ENCODE data around the gene CCL19. TPM values are rescaled to one million over a fixed set of nuclear protein-coding genes. Genes with fewer than 3 reads are reported as not detected.

Gene CCL19
- total RNA-seq, 1 donor from 2014 or later: not detected

DNA sequence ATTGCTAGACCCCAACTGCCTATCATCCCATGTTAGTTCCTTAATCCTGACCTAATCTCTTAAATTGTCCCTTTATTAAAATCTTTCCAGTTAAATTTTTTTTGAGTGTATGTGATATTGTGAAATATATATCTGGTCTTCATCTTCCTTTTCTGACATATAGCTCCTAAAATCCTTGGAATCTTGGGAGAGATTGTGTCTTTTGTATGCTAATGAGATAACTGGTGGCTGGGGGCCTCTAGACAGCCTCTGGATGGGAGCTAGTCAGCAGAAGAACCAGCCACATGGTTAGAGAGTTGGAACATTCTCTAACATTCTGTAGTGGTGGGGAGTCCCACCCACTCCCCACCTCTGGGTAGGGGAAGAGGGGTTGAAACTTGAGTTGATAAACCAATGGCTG, 3.7 kb upstream of the CCL19 start:
- no peak for DNase-seq (ENCODE audit: low read depth in 2 of 2)

DNA sequence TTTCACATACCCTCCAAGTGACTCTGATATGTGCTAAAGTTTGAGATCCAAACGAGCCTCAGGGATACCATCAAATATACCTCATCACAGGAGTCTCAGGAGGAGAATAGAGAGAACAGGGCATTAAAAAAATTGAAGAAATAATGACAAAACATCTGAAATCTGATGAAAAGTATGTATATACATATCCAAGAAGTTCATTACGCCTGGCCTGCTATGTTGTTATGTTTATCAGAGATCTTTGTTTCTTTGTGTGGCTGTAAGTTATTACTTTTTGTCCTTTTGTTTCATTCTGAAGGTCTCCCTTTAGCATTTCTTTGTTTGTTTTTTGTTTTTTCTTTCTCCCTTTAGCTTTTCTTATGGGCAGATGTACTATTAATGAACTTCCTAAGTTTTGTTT, 2.5 kb upstream of the CCL19 start:
- DNase-seq (ENCODE audit: low read depth in 2 of 2): no peak

DNA sequence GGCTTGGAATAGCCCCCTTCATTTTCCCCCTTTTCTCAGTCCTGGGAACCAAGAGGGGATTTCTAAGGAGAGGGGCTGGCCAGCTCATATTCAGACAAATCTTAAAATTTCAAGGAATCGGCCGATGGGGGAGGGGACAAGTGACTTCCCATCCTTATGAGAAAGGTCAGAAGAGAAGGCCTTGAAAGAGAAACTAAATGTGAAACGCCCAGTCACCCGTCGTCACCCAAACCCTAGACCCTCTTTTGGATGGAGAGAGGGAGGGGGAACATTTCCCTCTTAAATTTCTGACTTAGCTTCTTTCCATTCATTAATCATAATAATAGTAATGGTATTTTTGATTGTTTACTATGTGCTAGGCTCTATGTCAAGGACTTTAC, 850 bp upstream of the CCL19 start:
- no peak for DNase-seq (ENCODE audit: low read depth in 2 of 2)

DNA sequence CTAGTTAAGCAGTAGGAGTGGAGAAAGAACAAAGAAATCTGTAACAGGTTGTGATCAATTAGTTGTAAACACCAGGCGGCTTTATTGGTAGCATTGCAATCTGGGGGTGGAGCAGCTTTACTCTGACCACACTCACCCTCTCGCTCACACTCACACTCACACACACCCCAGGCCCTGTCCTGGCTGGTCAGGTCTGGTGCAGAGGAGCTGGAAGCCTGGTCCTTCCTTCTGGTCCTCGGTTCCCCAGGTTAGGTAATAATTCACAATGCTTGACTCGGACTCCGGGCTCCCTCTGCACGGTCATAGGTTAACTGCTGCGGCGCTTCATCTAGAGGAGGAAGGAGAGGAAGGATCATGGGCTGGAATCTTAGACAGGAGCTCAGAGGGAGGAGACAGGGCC, 1.6 kb downstream of the CCL19 start:
- no peak for DNase-seq (ENCODE audit: low read depth in 2 of 2)

DNA sequence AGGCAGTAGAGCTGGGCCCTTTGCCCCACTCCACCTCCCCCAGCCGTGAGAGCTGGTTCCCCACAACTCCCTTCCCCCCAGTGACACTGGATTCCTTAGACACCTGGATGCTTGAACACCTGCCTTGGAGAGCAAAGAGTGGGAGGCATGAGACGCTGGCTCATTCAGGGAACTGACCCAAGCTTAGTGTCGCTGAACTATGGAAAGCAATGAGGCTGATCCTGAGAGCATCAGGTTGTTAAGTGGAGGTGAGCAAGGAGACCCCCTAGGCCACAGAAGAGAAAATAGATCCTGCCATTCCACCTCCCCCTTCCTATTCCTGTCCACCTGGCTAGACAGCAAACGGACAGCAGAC, 2.0 kb downstream of the CCL19 start:
- no peak for DNase-seq (ENCODE audit: low read depth in 2 of 2)

DNA sequence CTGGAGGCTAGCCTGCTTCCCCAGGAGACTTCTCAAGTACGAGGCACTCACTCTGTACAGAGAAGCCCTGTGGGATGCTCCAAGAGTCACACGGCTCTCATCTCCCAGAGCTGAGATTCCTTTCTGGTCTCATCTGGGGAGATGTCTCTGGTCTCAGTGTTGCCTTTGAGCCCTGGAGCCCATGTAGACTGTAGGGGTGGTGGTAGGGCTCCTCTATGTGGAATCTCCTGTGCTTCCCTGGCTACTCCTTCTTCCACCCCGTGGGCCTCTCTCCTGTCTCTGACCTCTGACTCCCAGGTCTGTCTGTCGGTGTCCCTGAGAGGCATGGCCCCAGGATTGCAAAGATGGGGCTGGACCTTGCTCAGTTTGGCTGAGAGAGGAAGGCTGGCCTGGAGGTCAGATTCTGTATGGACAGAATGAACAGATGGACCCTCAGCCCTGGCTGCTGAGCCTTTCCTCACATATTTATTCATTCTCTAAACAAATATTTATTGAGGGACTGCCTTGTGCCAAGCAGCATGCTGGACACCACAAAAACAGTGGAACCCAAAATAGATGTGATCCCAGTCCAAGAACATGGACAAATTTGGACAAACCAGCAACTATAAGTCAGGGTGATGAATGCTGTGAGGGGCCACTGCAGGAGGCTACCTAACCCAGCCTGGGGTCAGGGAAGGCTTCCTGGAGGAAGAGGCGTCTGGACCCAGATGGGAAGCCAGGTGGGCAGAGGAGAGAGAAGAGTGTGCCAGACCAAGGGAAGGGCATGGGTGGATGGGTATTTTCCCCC, 2.6 kb downstream of the CCL19 start:
- no peak for DNase-seq (ENCODE audit: low read depth in 2 of 2)

DNA sequence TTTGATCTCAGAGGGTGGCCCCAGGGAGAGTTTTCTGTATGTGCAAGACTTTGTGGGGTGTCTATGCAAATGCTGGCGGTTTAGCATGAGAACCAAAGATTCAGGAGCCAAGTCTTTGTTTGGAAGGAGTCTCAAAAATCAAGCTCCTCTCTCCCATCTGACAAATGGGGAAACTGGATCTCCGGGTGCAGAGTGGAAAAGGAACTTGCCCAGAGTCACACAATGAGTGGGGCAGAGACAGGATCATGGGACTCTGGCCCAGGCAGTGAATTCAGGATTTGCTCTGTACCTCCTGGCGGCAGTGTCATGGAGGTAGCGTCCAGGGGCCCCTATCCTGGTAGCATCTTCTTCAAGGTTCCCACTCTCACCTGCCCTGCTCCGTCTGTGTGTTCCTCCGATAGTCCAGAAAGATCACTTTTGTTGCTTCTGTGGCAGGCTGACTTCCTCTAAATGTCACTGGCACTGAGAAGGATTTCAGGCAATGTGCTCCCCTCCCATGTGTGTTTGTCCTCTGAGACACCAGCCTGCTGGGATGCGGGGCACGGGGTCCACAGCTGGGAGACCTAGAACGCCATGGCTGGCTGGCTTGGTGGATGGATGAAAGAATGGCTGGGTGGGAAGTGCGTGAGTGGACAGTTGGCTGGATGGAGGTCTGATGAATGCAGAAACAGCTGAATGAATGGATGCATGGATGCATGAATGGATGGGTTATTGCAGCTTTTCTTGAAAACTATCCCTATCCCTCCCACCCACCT, 3.6 kb downstream of the CCL19 start:
- no peak for DNase-seq (ENCODE audit: low read depth in 2 of 2)

DNA sequence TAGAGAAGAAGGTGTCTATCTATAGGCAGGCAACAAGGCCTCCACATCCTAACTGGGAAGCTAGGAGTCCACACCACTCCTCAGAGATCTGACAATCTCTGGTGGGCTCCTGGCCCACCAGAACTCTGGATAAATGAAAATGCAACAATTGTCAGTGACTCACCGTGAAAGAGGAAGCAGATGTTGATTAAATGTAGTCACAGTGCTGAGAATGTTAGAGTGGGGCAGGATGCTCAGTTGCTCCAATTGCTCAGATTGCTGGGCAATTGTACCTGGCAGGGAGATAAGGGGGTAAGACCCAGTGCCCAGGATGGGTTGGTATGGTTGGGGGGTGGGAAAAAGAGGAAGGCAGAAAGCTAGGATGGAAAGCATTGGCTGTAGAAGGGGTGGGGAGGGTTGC, 4.3 kb downstream of the CCL19 start:
- DNase-seq (ENCODE audit: low read depth in 2 of 2): no peak

DNA sequence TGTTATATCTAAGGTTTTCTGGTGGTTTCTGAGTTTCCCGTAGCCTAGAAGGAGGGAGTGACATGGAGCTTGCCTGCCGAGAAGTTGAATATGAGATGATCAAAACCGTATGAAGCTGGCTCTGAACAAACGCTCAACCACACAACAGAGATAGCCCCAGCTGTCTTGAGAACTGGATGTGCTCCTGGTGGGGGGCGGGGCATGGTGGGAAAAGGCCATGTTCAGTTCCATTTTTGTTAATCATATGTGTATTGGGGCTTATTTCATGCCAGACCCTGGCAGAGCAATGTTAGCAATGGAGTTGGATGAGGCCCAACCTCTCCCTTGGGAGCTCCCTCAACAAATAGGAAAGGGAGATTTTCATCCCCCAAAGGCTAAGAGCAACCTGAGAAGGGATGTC, 4.8 kb downstream of the CCL19 start:
- no peak for DNase-seq (ENCODE audit: low read depth in 2 of 2)

DNA sequence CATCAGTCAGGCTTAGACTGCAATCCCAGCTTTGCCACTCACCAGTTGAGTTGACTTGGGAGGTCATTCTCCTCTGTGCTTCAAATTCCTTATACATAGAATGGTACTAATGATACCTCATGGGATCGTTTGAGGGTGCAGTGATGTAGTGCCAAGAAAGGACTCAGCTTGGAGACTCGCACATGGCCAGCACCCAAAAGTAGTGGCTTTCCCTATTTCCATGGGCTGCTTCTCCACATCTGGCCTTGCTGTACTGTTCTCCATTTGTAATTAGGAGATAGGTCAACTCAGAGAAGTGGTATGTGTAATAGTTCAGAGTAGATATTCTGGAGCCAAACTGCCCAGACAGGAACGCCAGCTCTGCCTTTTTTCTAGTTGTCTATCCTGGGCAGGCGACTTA, 5.5 kb downstream of the CCL19 start:
- DNase-seq (ENCODE audit: low read depth in 2 of 2): no peak

DNA sequence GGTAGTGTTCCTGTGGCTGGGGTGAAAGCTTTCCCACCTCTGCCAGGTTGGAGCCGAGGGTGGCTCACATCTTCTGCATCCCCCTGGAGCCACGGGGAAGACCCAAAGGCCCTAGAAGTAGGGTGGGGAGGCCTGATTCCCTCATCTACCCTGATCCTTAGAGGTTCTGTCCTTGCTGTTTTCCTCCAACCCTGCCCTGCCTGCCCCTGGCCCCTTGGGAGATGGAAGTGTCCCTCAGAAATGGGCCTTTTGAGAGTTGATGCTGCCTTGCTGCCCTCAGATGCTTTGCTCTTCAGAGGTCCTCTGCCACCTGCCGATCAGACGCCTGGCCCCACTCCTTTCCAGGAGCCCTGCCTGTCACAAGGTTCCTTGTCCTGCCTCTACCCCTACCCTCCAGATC, 6.3 kb downstream of the CCL19 start:
- no peak for DNase-seq (ENCODE audit: low read depth in 2 of 2)

DNA sequence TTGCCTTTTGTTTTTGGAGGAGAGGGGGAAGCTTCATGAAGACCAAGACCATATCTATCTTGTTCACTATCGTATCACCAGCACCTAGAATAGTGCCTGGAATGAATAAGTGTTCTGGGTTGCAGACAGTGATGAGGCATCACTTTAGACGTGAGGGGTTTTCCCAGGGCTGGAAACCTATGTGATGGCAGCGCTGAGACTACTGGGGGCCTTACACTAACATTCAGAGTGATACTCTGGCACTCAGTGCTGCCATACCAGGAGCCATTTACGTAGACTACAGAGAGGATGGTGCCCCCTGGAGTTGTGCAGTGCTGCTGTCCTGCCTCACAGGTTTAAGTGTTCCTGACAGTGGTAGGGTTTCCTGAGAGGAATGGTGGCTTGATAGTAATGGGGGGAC, 6.9 kb downstream of the CCL19 start:
- no peak for DNase-seq (ENCODE audit: low read depth in 2 of 2)

DNA sequence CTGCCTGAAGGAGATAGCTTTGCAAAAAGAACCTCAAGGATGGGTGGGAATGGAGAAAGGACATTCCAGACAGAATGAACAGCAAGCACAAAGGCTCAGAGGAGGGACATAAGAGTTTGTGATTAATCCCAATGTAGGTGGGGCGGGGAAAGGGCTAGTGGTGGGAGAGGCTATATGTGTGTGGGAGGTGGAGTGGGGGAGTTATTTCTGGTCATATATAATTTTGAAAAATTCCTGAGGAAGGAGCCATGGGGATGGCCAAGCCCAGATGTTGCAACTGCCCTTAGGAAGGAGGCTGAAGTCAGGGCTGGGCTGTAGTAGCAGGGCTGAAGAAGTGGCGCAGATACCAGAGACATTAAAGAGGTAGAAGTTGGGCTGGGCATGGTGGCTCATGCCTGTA, 15.2 kb downstream of the CCL19 start:
- DNase-seq (ENCODE audit: low read depth in 2 of 2): no peak

DNA sequence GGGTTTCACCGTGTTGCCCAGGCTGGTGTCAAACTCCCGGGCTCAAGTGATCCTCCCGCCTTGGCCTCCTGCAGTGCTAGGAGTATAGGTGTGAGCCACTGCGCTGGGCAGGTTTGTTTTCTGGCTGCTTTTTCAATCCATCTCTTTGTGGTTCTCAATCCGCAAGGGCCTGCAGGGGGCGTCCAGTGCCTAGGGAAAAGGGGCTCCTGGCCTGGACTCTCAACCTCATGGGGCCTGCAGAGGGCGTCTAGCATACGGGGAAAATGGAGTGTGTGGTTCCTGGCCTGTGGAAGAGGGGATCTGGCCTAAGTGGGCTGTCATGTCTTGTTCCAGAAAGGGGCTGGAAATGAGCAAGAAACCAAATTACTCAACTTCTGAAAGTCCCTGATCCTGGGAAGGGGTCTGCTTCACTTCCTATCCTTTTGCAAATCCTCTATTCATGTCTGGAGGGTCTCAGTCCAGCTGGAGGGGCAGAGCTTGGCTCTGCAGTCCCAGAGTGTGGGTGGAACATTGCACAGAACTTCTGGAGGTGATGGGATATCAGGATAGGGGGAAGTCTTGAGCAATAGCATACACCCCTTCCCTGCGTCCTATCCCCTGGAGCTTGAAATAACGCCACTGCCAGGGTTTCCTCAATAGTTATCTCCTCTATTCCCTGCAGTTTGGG, 15.9 kb downstream of the CCL19 start:
- DNase-seq (ENCODE audit: low read depth in 2 of 2): peak; percentile 60 to 81

DNA sequence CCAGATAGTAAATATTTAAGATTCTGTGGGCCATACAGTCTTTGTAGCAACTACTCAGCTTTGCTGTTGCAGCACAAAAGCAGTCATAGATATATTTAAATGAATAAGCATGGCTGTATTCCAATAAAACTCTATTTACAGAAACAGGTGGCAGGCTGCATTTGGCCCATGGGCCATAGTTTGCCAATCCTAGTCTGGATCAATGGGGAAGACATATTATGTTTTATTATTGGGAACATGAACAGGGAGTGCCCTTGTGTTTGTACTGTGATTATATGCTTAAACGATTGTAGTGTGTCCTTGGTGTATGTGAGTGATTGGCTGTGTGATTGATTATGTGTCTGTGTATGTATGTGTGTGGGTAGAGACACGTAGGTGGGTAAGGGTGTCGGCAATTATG, 16.6 kb downstream of the CCL19 start:
- DNase-seq (ENCODE audit: low read depth in 2 of 2): no peak

DNA sequence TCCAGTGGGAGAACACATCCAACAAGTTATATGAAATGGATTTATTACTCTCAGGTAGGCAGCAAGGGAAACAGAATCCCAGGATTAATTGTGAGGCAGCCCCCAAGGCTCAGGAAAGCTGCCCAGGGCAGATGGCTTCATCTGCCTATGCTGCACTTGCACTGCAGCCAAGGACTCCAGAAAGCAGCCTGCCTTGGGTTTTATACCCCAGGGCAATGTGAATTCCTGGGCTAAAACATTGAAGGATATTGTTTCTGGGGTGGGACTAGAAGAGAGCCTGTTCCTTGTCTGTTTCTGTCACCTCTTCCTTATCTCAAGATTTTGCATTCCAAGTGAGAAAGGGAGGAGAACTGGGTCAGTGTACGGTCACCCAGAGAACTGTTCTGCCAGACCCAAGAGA, 19.8 kb downstream of the CCL19 start:
- no peak for DNase-seq (ENCODE audit: low read depth in 2 of 2)

DNA sequence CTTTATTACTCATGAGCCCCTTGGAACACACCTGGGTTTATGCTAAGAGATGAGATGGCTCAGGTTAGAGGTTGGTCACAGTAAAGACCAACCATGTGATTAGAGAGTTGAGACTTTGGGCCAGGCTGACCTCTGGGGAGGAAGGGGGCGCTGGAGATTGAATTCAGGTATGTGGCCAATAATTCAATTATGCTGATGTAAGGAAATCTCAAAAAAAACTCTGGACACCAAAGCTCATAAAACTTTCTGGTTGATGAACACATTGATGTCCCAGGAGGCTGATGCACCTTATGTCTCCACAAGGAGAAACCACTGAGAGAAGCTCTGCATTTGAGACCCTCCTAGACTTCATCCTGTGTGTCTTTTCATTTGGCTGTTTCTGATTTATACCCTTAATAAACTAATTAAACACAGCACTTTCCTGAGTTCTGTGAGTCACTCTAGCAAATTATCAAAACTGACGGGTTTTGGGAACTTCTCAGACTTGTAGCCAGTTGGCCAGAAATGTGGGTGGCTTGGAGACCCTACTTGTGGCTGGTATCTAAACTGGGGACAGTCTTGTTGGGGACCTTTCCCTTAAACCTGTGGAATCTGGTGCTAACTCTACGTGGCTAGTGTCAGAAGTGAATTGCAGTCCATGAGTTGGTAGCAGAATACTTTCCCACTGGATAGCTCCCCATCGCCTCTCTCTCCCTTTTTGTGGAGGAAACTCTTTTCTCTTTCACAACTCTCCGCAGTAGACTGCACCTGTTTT, 21.1 kb downstream of the CCL19 start:
- DNase-seq (ENCODE audit: low read depth in 2 of 2): no peak

DNA sequence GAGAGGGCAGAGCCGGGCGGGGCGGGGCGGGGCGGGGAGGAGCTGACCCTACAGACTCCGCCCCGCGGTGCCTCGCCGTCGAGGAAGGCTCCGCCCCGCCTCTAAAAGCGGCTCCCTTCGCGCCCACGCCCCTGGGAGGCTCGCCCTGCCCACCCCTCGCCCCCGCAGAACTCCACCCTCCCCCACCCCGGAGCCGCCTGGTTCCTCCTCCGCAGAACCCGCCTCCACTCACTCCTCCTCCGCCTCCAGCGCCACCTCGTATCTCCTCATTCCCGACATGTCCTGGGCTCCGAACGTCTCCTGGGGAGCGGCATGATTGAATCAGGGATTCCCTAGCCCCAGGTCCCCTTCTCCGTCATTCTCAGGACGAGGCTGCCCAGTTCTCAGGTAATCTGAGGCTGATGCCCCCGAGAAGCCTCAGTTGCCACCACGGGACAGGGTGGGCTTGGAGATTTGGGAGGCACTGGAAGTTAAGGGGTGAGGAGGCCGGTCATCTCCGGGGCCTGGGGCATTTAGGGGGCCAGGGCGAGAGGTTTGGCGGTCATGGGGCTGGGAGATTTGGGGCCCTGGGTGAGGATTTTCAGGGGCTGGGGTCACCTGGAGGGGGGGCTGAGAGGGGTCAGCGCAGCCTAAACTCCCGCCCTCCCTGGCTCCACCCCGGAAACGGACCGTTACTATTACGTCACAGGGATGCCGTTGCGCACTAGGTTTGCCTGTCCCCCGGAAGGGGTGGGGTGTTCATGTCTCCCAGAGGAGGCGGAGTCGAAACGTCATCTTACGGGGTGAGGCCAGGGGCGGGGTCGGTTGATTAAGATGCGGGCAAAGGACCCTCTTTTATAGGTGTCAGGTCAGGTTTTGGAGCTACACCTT, 25.5 kb downstream of the CCL19 start:
- peak; percentile 34 to 87 for DNase-seq (ENCODE audit: low read depth in 2 of 2)

DNA sequence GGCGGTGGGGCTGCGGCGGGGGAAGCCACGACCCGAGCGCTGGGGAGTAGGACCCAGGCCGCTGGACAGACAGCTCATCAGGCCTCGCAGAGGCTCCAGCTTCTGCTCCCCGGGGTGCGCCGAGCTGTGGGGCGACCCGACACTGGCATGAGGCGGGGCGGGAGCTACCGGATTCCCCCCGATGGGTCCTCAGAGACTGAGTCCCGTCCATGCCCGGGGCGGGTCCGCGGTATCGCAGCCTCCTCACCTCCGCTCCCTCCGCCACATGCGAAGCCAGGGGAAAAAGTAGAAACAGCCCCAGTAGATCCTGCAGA, 26.1 kb downstream of the CCL19 start:
- DNase-seq (ENCODE audit: low read depth in 2 of 2): no peak

DNA sequence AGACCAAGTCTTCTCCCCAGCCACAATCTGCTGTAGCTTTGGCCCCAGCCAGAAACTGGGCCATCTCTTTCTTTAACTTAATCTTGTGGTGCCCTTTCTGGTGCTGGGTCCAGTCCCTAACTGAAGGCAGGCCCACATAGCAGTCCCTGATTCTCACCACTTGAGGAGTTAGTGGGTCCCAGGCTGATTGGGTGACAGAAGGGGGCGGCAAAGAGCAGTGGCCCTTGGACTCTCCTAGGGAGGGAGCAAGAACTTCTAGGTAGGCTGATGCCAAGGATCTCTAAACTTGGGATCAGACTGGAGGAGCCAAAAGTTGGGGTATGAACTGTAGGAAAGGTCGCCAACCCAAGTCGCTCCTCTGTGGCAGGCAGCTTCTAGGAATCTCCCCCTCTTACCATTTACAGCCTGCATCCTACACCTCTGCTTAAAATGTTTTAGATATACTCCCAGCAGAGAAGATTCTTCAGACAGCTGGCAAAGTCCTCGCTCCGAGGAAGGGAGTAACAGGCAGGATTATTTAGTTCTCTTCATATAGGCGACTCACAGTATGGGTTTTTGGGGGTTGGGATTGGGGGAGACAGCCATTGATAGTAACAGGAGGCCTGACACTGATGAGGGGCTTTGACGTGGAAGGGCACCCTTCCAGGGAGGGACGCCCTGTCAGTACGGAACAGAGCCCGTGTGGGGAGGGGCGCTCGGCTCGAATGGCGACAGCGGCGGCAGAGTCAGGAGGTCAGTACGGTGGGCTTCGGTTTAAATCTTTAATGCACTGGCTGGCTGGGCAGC, 26.6 kb downstream of the CCL19 start:
- peak in 1 of 2 donors; percentile 66 for DNase-seq (ENCODE audit: low read depth in 2 of 2)

DNA sequence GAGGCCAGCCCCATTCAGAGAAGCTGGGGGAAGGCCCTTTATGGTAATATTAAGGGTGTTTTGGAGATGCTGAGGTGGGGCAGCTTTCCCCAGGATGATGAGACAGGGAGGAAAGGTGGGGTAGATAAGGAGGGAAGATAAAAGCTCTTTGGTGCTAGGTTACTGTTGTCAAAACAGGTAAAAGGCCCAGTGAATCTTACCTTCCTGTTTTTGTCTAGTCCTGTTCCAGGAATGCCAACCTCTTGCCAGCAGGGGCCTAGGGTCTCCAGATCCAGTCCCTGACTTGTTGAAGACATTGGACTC, 27.8 kb downstream of the CCL19 start:
- DNase-seq (ENCODE audit: low read depth in 2 of 2): no peak
